Esophagus muscularis mucosa (tissue), 4 donors: Measurements from ENCODE around the gene ADCY3. TPM values are rescaled to one million over a fixed set of nuclear protein-coding genes. Genes with fewer than 3 reads are reported as not detected.
"Not testable (repeated sequence)": the region's sequence is repeated elsewhere in the genome, so short reads cannot be mapped to it uniquely, and the experiment has no call there.

ENCODE experiments used
- DNase-seq: peaks from one replicate; pipeline ENCODE4 v3.0.0-alpha.2; 2017; ENCODE audit errors: extremely low spot score
- H3K27ac ChIP-seq, 4 donors: fragments of 200-600 bp; sonication (generic); replicated peaks in 1 of 4; 1 replicate in 3 of 4; 2 replicates in 1 of 4; pipeline ENCODE4 v1.5.1; 2016 to 2019; ENCODE audit warnings: mild to moderate bottlenecking in 1 of 4
- H3K27me3 ChIP-seq, 4 donors: fragments of 200-600 bp; sonication (generic); one replicate each; pipeline versions ENCODE4 v1.5.1 to v1.6.0; 2016 to 2019
- H3K36me3 ChIP-seq, 4 donors: fragments of 200-600 bp; sonication (generic); one replicate each; pipeline ENCODE4 v1.5.1; 2016 to 2019
- H3K4me1 ChIP-seq, 4 donors: fragments of 200-600 bp; sonication (generic); one replicate each; pipeline ENCODE4 v1.5.1; 2016 to 2019
- H3K4me3 ChIP-seq, 4 donors: fragments of 200-600 bp; sonication (generic); 1 replicate in 2 of 4; 2 replicates in 2 of 4; pipeline ENCODE4 v1.5.1; 2016 to 2019; ENCODE audit warnings: mild to moderate bottlenecking in 4 of 4, moderate library complexity in 1 of 4
- H3K9me3 ChIP-seq, 4 donors: fragments of 200-600 bp; sonication (generic); 1 replicate in 3 of 4; 2 replicates in 1 of 4; pipeline ENCODE4 v1.5.1; 2016 to 2019
- EP300 ChIP-seq: sonication (generic); formaldehyde crosslinking; IDR thresholded peaks from one replicate; pipeline ENCODE4 v1.6.1; 2017; ENCODE audit warnings: antibody characterized with exemption
- POLR2A ChIP-seq: fragments of 450-650 bp; IDR thresholded peaks from one replicate; pipeline ENCODE4 v1.6.1; 2017; ENCODE audit warnings: antibody characterized with exemption, moderate library complexity, mild to moderate bottlenecking, low read depth
- POLR2AphosphoS5 ChIP-seq, 2 donors: sonication (generic); formaldehyde crosslinking; IDR thresholded peaks; one replicate each; pipeline ENCODE4 v1.6.1; 2017; ENCODE audit warnings: antibody characterized with exemption in 2 of 2
- WGBS: methylation state at CpG from one replicate; pipeline ENCODE4 v1.1.5; 2018; 5-methylcytosine and 5-hydroxymethylcytosine counted together
- intact Hi-C: fragments of 100-400 bp; cut with DNase I; formaldehyde crosslinking; loops from one replicate; pipeline ENCODE4 v1.15.1; 2023
- total RNA-seq, 4 donors: library from RNA; depleted of rRNA; stranded (reverse); fragments of >200 nt; gene quantifications; one replicate each; pipeline versions ENCODE4 v1.1.0 to v1.2.1, GENCODE V29; 2016
- TF ChIP-seq, protein P1 (sequence below), 3 experiments: fragments of 200-600 bp in 2 of 3; fragments of 450-650 bp in 1 of 3; sonication (generic) in 2 of 3; IDR thresholded peaks; one replicate each; pipeline ENCODE4 v1.5.1; 2017 to 2019; ENCODE audit warnings: antibody characterized with exemption in 3 of 3, mild to moderate bottlenecking in 2 of 3, moderate library complexity in 1 of 3

ADCY3 gene
- total RNA-seq, 4 donors from 2014 or later = 21.2 to 70.6 (median 53.8) TPM

- H3K36me3 ChIP-seq = peaks cover 9 to 87% (median 65%) of the 10 kb centered on the region in 4 donors
- intact Hi-C loops = no loop called here
- DNase-seq = no peak
- TF ChIP-seq, protein P1, sequence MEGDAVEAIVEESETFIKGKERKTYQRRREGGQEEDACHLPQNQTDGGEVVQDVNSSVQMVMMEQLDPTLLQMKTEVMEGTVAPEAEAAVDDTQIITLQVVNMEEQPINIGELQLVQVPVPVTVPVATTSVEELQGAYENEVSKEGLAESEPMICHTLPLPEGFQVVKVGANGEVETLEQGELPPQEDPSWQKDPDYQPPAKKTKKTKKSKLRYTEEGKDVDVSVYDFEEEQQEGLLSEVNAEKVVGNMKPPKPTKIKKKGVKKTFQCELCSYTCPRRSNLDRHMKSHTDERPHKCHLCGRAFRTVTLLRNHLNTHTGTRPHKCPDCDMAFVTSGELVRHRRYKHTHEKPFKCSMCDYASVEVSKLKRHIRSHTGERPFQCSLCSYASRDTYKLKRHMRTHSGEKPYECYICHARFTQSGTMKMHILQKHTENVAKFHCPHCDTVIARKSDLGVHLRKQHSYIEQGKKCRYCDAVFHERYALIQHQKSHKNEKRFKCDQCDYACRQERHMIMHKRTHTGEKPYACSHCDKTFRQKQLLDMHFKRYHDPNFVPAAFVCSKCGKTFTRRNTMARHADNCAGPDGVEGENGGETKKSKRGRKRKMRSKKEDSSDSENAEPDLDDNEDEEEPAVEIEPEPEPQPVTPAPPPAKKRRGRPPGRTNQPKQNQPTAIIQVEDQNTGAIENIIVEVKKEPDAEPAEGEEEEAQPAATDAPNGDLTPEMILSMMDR (IDR thresholded peaks at IDR 0.05) = no peak
- TF ChIP-seq EP300 (no peak), POLR2AphosphoS5 (IDR thresholded peaks at IDR 0.05) (no peak), POLR2A (no peak)
- H3K4me1 ChIP-seq = no peaks in the 10 kb centered on the region
- 91% methylated on average over 18 of the region's 18 CpGs for WGBS
- H3K27ac ChIP-seq = no peak overlapping the region
- no peak overlapping the region for H3K4me3 ChIP-seq
- H3K9me3 ChIP-seq = no peaks in the 10 kb centered on the region
- no peaks in the 10 kb centered on the region for H3K27me3 ChIP-seq
Observed at GRCh38 chr2:24838541-24838940, 81.5 kb downstream of the ADCY3 start.

GRCh38 chr2:24837996-24838513 is 82.0 kb downstream of the ADCY3 start:
- no peak for TF ChIP-seq POLR2AphosphoS5 (IDR thresholded peaks at IDR 0.05)
- no peaks in the 10 kb centered on the region for H3K4me1 ChIP-seq
- DNase-seq = no peak
- H3K4me3 ChIP-seq = no peak overlapping the region
- intact Hi-C loops = no loop called here
- no peaks in the 10 kb centered on the region for H3K27me3 ChIP-seq
- no peaks in the 10 kb centered on the region for H3K9me3 ChIP-seq
- peaks cover 9 to 87% (median 67%) of the 10 kb centered on the region in 4 donors for H3K36me3 ChIP-seq
- H3K27ac ChIP-seq = no peak overlapping the region
- 94% methylated on average over 5 of the region's 5 CpGs for WGBS

DNA sequence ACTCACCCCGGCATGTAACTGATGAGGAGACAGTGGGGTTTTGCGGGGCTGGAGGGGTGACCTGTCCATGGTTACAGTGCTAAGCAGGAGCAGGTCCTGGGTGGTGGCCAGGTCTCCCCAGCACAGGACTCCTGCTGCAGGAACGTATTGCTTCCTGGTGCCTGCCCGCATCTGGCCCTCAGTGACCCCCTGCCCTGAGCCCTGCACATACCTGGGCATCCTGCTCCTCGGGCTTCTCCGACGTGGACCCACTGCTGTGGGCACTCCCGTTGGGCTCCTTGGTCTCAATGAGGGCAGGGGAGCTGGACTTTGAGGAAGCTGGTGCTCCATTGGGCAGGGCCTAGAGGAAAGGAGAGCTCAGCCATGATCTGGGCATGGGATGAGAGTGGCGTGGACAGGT is 83.3 kb downstream of the ADCY3 start:
- Histone ChIP-seq H3K4me1 (no peaks in the 10 kb centered on the region), H3K27ac (no peak overlapping the region), H3K27me3 (no peaks in the 10 kb centered on the region), H3K9me3 (no peaks in the 10 kb centered on the region), H3K4me3 (no peak overlapping the region), H3K36me3 (peaks cover 9 to 79% (median 62%) of the 10 kb centered on the region in 4 donors)
- DNase-seq = no peak
- TF ChIP-seq POLR2AphosphoS5 (IDR thresholded peaks at IDR 0.05) (no peak), EP300 (no peak), POLR2A (no peak)
- TF ChIP-seq, protein P1 (IDR thresholded peaks at IDR 0.05) = no peak
- WGBS = 90% methylated on average over 8 of the region's 9 CpGs
- intact Hi-C loops = no loop called here

DNA sequence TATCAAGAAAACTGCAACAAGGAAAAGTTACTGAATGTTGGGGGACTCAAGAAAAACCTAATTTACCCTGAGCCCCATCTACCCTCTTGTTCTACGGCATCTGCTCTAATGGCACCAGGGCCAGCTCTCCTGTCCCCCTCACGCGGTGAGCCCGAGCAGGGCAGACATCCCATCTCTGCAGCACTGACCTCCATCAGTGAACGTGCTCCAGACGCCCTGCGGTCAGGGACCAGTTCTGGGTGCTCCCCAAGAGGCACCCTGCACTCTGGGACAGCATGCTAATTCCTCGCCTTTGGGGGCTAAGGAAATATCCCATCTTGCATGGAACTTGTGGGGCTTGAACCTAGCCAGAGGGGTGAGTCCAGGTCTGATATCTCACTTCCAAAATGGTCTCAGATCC is 83.8 kb downstream of the ADCY3 start:
- DNase-seq = no peak
- no peaks in the 10 kb centered on the region for H3K27me3 ChIP-seq
- no peak overlapping the region for H3K4me3 ChIP-seq
- 98% methylated on average over 8 of the region's 8 CpGs for WGBS
- TF ChIP-seq, protein P1 (IDR thresholded peaks at IDR 0.05) = no peak
- TF ChIP-seq POLR2AphosphoS5 (IDR thresholded peaks at IDR 0.05) (no peak), EP300 (no peak), POLR2A (no peak)
- H3K9me3 ChIP-seq = no peaks in the 10 kb centered on the region
- H3K27ac ChIP-seq = no peak overlapping the region
- H3K4me1 ChIP-seq = no peaks in the 10 kb centered on the region
- H3K36me3 ChIP-seq = peaks cover 9 to 75% (median 60%) of the 10 kb centered on the region in 4 donors
- intact Hi-C loops = no loop called here

DNA sequence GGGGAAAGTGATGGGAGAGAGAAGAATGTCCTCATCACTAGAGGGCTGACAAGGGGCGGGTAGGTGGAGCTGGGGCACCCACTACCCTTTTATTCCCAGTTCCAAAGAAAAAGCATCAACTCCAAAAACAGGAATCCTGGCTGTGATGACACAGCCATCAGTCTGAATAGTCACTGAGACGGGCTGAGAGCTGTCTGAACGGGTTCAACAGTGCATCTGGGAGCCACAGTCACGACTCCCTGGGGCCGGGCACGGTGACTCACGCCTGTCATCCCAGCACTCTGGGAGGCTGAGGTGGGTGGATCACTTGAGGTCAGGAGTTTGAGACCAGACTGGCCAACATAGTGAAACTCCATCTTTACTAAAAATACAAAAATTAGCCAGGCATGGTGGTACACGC is 84.6 kb downstream of the ADCY3 start:
- H3K4me3 ChIP-seq, H3K27ac ChIP-seq, H3K4me1 ChIP-seq, H3K9me3 ChIP-seq, intact Hi-C loops, DNase-seq, H3K27me3 ChIP-seq: not testable (repeated sequence)
- 90% methylated on average over 8 of the region's 8 CpGs for WGBS
- peaks cover 9 to 69% (median 56%) of the 10 kb centered on the region in 4 donors for H3K36me3 ChIP-seq

DNA sequence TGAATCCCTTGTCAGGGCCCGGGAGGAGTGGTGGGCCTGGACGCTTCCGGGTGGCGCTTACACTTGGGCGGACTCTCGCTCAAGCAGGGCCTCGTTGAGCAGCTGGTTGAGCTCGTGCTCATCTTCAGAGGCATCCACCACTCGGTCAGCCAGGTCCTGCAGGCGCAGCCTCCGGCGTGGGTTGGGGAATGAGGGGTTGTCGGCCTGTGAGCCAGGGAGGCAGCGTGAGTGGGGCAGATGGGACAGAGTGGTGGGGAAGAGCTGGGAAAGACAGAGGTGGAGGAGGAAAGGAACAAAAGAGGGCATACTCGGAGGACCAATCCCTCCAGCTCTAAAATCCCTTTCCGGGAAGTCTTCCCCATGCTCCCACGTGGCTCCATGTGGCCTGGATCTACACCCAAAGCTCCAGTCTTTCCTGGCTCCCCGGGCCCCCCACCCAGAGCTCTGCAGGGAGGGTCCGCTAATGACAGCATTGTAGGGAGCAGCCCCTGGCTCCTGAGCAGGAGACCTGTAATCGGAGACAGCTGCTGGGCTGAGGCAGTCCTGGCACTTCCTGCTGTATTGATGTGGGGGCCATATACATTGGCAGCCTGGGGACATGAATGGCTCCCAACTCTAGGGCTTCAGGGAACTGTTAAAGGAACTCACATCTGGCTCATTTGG is 85.2 kb downstream of the ADCY3 start:
- DNase-seq = no peak
- Histone ChIP-seq H3K4me3 (no peak overlapping the region), H3K4me1 (no peaks in the 10 kb centered on the region), H3K27ac (no peak overlapping the region), H3K9me3 (no peaks in the 10 kb centered on the region), H3K36me3 (peaks cover 9 to 63% (median 51%) of the 10 kb centered on the region in 4 donors), H3K27me3 (no peaks in the 10 kb centered on the region)
- TF ChIP-seq EP300 (no peak), POLR2AphosphoS5 (IDR thresholded peaks at IDR 0.05) (no peak)
- TF ChIP-seq, protein P1 (IDR thresholded peaks at IDR 0.05) = no peak
- intact Hi-C loops = no loop called here
- WGBS = 92% methylated on average over 18 of the region's 20 CpGs
